ENCODE results near the gene MICOS13. TPM values are rescaled to one million over a fixed set of nuclear protein-coding genes. Genes with fewer than 3 reads are reported as not detected.

MICOS13 gene
- total RNA-seq, 2 experiments from 2014 or later, result 39.2 to 119 TPM

GRCh38 chr19:5635427-5635826 lies 44.9 kb downstream of the MICOS13 start:
- intact Hi-C loops (cut with micrococcal nuclease; ENCODE audit: unreplicated experiment), result no loop called here
- DNase-seq (ENCODE audit: low spot score), result no peak
- Histone ChIP-seq H3K27ac (ENCODE audit: low read depth, low read length, poor library complexity, severe bottlenecking) (no peak overlapping the region), H3K9me2 (ENCODE audit: insufficient read depth, low read length) (no peaks in the 10 kb centered on the region), H3K4me1 (ENCODE audit: insufficient read depth, low read length, poor library complexity, severe bottlenecking) (no peaks in the 10 kb centered on the region), H2AFZ (ENCODE audit: low read length) (no peak overlapping the region), H3K36me3 (ENCODE audit: insufficient read depth, low read length) (peaks cover 84% of the 10 kb centered on the region), H3K79me2 (ENCODE audit: insufficient read depth, low read depth, low read length) (peaks cover 99% of the 10 kb centered on the region), H3K4me2 (ENCODE audit: low read length) (no peak overlapping the region), H4K20me1 (ENCODE audit: insufficient read depth, low read length) (peaks cover 49% of the 10 kb centered on the region), H3K9me3 (ENCODE audit: low read length) (no peaks in the 10 kb centered on the region), H3K4me3 (ENCODE audit: low read depth, low read length, poor library complexity, severe bottlenecking) (no peak overlapping the region)
- ChIA-PET CTCF (ENCODE audit: unreplicated experiment) (no interaction called here), POLR2A (no interaction called here)
- TF ChIP-seq CTCF (conservative IDR thresholded peaks at IDR 0.05; ENCODE audit: low read length), result no peak
- no peak for TF ChIP-seq EZH2phosphoT487 (IDR thresholded peaks at IDR 0.05; ENCODE audit: borderline replicate concordance, low read depth, low read length)
- no TSS peak for BruUV-seq (replicated peaks)

- TF ChIP-seq EZH2phosphoT487 (IDR thresholded peaks at IDR 0.05; ENCODE audit: borderline replicate concordance, low read depth, low read length) (no peak), CTCF (conservative IDR thresholded peaks at IDR 0.05; ENCODE audit: low read length) (no peak)
- Histone ChIP-seq H3K9me2 (ENCODE audit: insufficient read depth, low read length) (no peaks in the 10 kb centered on the region), H3K36me3 (ENCODE audit: insufficient read depth, low read length) (peaks cover 95% of the 10 kb centered on the region), H2AFZ (ENCODE audit: low read length) (no peak overlapping the region), H3K4me3 (ENCODE audit: low read depth, low read length, poor library complexity, severe bottlenecking) (no peak overlapping the region), H4K20me1 (ENCODE audit: insufficient read depth, low read length) (peaks cover 66% of the 10 kb centered on the region), H3K9me3 (ENCODE audit: low read length) (no peaks in the 10 kb centered on the region), H3K27ac (ENCODE audit: low read depth, low read length, poor library complexity, severe bottlenecking) (no peak overlapping the region), H3K79me2 (ENCODE audit: insufficient read depth, low read depth, low read length) (peaks cover 99% of the 10 kb centered on the region), H3K4me1 (ENCODE audit: insufficient read depth, low read length, poor library complexity, severe bottlenecking) (peaks cover 15% of the 10 kb centered on the region), H3K4me2 (ENCODE audit: low read length) (no peak overlapping the region)
- ChIA-PET POLR2A (no interaction called here), CTCF (ENCODE audit: unreplicated experiment) (no interaction called here)
- intact Hi-C loops (cut with micrococcal nuclease; ENCODE audit: unreplicated experiment), result no loop called here
- no peak for DNase-seq (ENCODE audit: low spot score)
- no TSS peak for BruUV-seq (replicated peaks)
These were observed 47.7 kb downstream of the MICOS13 start for GRCh38 chr19:5632657-5633056.

GRCh38 chr19:5632241-5632612 lies 48.1 kb downstream of the MICOS13 start:
- CTCF ChIA-PET (ENCODE audit: unreplicated experiment), result no interaction called here
- Histone ChIP-seq H4K20me1 (ENCODE audit: insufficient read depth, low read length) (peaks cover 65% of the 10 kb centered on the region), H3K36me3 (ENCODE audit: insufficient read depth, low read length) (peaks cover 95% of the 10 kb centered on the region)

More at GRCh38 chr19:5632241-5632612, 48.1 kb downstream of the MICOS13 start:
- H3K4me2 ChIP-seq (ENCODE audit: low read length), result no peak overlapping the region
- no peaks in the 10 kb centered on the region for H3K9me3 ChIP-seq (ENCODE audit: low read length)
- POLR2A ChIA-PET, result no interaction called here
- H2AFZ ChIP-seq (ENCODE audit: low read length), result no peak overlapping the region
- no peak overlapping the region for H3K4me3 ChIP-seq (ENCODE audit: low read depth, low read length, poor library complexity, severe bottlenecking)
- intact Hi-C loops (cut with micrococcal nuclease; ENCODE audit: unreplicated experiment), result no loop called here
- H3K79me2 ChIP-seq (ENCODE audit: insufficient read depth, low read depth, low read length), result peaks cover 99% of the 10 kb centered on the region
- DNase-seq (ENCODE audit: low spot score), result no peak
- peaks cover 19% of the 10 kb centered on the region for H3K4me1 ChIP-seq (ENCODE audit: insufficient read depth, low read length, poor library complexity, severe bottlenecking)
- no TSS peak for BruUV-seq (replicated peaks)
- H3K27ac ChIP-seq (ENCODE audit: low read depth, low read length, poor library complexity, severe bottlenecking), result no peak overlapping the region
- no peaks in the 10 kb centered on the region for H3K9me2 ChIP-seq (ENCODE audit: insufficient read depth, low read length)
- TF ChIP-seq CTCF (conservative IDR thresholded peaks at IDR 0.05; ENCODE audit: low read length) (no peak), EZH2phosphoT487 (IDR thresholded peaks at IDR 0.05; ENCODE audit: borderline replicate concordance, low read depth, low read length) (no peak)
